Measurements from ENCODE around the gene DMXL1. TPM values are rescaled to one million over a fixed set of nuclear protein-coding genes. Genes with fewer than 3 reads are reported as not detected.
A peak's percentile ranks its signal among the peaks of the same experiment; 100 is the strongest.

The DMXL1 gene, protein sequence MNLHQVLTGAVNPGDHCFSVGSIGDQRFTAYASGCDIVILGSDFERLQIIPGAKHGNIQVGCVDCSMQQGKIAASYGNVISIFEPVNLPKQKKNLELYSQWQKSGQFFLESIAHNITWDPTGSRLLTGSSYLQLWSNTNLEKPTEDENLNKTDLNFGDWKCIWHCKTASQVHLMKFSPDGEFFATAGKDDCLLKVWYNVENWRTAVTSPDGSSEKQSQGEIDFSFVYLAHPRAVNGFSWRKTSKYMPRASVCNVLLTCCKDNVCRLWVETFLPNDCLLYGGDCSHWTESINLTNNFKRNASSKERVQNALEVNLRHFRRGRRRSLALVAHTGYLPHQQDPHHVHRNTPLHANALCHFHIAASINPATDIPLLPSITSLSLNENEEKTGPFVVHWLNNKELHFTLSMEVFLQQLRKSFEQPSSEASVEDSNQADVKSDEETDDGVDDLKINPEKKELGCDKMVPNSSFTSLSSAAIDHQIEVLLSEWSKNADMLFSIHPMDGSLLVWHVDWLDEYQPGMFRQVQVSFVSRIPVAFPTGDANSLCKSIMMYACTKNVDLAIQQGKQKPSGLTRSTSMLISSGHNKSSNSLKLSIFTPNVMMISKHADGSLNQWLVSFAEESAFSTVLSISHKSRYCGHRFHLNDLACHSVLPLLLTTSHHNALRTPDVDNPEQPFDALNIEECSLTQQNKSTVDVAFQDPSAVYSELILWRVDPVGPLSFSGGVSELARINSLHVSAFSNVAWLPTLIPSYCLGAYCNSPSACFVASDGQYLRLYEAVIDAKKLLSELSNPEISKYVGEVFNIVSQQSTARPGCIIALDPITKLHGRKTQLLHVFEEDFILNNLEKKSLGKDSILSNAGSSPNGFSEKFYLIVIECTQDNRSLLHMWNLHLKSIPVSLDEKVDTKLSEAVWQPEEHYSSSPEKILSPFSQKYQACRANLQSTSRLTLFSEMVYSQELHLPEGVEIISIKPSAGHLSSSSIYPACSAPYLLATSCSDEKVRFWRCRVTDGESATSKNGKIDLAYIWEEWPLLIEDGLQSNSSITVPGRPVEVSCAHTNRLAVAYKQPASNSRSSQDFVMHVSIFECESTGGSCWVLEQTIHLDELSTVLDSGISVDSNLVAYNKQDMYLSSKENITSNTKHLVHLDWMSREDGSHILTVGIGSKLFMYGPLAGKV (N-terminal part only)
- total RNA-seq = 104 TPM

DNA sequence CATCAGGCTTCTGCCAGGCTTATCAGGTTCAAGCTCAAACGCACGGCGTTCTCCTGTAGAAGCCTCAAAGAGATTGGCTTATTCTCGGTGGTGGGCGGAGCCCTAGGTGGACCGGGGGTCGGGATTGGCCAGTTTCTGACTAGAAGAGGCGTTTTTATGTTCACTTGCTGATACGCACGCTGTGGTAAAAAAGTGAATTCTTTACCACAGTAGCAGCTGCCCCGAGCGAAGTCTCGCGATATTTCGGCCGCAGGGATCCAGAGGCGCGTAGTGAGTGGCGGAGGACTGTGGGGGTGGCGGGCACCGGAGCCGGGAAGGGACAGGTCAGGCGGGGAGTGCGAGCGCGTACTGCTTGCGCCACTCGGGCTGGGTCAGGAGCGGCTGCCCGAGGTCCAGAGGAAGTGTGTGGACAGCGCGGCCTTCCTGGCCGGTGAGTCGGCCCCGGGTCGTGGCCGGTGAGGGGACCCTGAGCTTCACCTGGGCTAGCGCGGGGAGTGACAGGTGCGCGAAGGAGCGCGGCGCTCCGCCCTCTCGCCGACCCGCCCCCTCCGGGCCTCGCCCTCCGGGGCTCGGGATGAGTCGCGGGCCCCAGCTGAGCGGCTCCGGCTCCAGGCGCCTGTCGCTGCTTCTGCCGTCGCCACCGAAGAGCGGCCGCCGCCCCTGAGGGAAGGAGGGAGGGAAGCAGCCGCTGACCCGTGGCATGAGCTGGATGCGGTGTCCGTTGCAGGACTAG lies at the start of gene DMXL1:
Gene DMXL1, plus strand, starts transcription at position 260 of the 733 bp plus-strand sequence. CDS start 483 bp downstream, outside the sequence.
- peak; percentile 77 to 80 for DNase-seq (ENCODE audit: low spot score in 2 of 2)
- FAIRE-seq = peak; percentile 50

DNA sequence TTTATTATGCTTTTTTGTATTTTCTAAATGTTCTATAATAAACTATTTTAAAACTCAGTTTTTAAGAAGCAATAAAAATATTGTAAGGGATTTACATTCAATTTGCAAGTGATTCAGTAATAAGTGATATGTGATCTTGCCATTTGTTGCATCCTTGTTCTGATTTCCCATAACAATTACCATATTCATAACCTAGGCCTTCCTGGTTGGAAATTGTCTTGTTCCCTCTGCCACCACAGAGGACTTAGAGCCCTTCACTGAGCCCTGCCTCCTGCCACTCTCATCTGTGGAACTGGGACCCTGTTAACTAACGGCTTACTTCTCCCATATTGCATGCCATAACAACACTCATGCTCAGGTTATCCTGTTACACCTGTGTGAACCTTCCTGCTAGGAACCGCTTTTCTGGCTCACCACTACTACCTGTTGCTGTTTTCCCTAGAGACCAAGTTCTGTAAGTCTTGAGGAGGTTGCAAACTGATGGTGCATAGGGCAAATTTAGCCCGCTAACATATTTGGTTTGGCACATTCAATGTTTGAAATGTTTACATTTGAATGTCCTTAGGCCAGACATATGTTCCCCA lies 49.6 kb upstream of the DMXL1 start:
- no peak for DNase-seq (ENCODE audit: low spot score in 2 of 2)
- FAIRE-seq = no peak

DNA sequence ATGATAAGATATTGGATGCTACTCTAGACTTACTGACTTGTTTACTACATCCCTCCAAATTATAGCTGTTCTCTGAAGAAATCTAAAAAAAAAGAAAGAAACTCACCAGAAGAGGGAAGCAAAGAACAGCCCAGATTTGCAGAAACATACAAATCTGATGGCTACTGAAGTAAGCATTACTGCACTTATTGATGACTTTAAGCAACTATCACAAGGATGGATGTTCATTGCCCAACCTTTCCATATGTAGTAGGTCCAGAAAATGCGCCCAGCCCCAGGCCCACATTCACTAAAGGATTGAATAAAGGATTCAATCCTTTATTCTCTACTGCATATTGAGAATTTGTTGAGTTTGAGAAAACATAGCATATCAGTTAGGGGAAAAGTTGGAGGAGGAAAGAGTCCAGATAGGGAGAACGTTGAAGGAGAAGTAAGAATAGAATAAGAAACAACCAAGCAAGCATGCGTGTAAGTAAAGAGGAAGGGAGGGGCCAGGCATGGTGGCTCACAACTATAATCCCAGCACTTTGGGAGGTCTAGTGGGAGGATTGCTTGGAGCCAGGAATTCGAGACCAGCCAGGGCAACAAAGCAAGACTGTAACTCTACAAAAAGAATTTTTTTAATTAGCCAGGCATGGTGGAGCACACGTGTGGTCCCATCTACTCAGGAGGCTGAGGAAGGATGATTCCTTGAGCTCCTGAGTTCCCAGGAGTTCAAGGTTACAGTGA lies 48.7 kb upstream of the DMXL1 start:
- peak in 1 of 2 donors; percentile 27 for DNase-seq (ENCODE audit: low spot score in 2 of 2)
- peak; percentile 17 for FAIRE-seq

DNA sequence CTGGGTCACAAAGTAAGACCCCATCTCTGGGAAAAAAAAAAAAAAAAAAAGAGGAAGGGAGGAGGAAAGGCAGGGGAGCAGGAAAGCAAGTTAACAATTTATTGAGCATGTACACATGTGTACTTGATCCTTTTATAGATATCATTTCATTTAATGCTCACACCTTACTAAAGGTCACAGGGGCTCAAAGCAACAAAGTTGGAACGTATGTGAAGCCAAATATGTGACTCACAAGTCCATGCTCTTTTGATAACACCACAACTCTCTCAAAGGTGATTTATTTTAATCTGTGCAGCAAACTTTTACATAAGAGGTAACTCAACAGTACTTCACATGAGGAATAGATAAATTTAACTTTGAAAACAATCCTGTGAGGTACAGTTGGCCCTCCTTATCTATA lies 48.1 kb upstream of the DMXL1 start:
- FAIRE-seq (no peak), DNase-seq (ENCODE audit: low spot score in 2 of 2) (no peak)

DNA sequence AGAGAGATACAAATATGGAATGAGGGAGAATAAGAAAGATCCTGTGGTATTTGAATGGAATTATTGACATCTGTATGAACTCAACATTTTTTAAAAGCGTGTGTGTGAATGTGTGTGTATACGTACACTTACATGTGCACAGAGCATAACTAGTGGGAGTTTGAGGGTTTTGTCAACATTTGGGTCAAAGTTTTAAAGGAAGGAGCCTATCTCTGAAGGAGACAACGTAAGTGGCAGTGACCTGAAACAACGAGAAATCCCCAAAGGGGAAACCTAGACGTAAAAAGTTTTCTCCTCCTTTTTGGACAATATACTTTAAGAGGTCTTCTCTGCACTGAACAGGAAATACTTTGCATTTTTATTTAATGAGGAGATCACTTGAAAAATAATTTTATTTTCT lies 42.3 kb upstream of the DMXL1 start:
- FAIRE-seq = no peak

DNA sequence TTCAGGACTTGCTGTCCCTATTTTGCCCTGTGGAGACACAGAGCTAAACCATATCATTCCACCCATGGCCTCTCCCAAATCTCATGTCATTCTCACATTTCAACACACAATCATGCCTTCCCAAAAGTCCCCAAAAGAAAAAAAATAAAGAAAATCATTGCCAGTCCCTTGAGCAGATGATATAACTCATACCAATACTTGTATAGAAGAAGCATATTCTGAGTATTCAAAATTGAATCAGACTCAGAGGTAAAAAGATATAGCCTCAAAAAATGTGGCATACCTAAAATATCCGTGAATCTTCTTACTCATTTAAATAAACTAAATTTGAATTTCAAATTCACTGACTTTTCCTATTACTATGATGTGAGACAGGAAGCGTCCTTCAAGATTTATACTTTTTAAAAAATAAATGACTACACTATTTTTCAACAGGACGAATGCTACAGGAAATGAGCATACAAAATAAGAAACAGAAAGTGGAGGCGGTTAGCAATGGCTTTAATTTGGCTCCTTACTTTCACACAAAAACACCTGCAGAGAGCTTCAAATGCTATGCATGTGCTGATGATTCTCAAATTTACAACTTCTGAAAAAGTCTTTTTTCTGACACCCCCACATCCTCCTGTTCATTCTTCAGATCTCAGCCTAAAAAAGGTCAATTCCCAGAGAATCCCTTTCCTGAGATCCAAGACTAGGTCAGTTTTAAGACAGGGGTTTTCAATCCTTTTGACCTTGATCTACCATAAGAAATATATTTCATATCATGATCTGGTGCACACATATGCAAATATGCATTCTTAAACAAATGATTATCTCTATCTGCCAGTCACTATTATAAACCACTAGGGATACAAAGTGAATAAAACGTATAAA lies 39.6 kb upstream of the DMXL1 start:
- no peak for FAIRE-seq

More for the DNA sequence above, 42.3 kb upstream of the DMXL1 start:
- no peak for DNase-seq (ENCODE audit: low spot score in 2 of 2)

DNA sequence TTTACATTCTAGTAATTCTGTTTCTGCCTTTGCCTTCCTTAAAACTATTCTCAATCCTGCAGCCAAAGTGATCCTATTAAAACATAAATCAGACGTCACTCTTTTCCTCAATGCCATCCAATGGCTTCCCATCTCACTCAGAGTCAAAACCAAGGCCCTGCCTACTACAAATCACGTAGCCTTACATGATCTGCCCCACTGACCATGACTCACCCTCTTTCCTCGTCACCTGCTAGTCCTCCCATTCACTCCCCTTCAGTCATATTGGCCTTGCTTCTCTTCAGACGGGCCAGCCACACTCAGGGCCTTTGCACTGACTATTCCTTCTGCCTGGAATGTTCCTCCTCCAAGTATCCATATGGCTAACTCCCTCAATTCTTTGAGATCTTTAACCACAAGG lies 39.0 kb upstream of the DMXL1 start:
- DNase-seq (ENCODE audit: low spot score in 2 of 2) = no peak
- no peak for FAIRE-seq

More for the DNA sequence above, 39.6 kb upstream of the DMXL1 start:
- DNase-seq (ENCODE audit: low spot score in 2 of 2) = no peak

DNA sequence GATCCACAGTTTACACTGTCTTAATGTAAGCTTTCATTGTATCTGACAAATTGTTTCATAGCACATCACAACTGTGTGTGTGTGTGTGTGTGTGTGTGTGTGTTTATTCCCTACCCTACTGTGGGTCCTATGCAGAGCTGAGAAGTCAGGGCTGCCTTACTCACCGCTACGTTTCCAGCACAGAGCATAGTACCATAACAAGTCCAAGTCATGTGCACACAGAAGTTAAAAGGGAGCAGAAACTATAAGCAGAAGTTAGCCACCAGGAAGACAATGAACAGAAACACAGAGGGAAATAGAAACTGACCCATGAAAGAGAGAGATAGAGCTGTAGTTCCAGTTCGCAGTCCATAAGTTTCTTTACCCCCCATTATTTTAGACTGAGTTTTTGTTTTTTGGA lies 38.2 kb upstream of the DMXL1 start:
- FAIRE-seq (no peak), DNase-seq (ENCODE audit: low spot score in 2 of 2) (no peak)

DNA sequence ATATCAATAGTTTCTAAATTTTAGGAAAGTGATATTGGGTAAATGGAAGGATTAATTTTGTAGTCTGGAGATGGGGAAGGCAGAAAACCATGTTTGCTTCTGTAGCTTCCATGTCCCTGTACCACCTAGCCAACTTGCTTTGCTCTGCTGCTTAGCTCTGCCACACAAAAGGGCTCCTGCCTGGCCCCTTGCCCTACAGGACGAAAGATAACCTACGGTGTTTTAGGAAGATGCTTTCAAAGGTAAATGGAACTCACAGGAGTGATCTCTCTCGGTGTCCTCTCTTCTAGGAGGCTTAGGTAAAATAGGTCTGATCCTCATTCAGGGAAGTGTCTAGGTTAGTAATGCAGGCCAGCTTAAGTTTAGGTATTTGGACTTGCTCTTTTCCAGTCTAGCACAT lies 37.8 kb upstream of the DMXL1 start:
- no peak for DNase-seq (ENCODE audit: low spot score in 2 of 2)
- FAIRE-seq = no peak

DNA sequence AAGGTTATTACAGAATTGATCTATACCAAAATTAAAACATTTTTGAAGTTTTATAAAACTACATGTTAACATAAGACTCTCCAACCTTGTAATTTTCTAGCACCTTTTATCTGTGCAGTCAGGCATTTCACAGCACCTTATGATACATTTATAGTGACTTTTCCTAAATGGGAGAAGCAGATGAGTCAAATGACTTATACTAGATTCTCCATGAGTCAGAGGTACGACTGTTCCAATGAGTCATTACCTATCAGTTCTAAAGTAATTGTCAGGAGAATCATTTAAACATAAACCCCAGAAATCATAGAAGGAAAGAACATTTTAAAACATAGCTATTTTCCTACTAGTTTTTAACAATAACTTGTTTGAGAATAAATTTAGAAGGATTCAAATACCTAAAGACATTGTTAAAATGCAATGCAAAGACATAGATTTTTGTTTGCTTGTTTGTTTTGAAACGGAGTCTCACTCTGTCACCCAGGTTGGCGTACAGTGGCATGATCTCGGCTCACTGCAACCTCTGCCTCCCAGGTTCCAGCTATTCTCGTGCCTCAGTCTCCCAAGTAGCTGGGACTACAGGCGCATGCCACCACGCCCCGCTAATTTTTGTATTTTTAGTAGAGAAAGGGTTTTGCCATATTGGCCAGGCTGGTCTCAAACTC lies 34.7 kb upstream of the DMXL1 start:
- FAIRE-seq (no peak), DNase-seq (ENCODE audit: low spot score in 2 of 2) (no peak)

DNA sequence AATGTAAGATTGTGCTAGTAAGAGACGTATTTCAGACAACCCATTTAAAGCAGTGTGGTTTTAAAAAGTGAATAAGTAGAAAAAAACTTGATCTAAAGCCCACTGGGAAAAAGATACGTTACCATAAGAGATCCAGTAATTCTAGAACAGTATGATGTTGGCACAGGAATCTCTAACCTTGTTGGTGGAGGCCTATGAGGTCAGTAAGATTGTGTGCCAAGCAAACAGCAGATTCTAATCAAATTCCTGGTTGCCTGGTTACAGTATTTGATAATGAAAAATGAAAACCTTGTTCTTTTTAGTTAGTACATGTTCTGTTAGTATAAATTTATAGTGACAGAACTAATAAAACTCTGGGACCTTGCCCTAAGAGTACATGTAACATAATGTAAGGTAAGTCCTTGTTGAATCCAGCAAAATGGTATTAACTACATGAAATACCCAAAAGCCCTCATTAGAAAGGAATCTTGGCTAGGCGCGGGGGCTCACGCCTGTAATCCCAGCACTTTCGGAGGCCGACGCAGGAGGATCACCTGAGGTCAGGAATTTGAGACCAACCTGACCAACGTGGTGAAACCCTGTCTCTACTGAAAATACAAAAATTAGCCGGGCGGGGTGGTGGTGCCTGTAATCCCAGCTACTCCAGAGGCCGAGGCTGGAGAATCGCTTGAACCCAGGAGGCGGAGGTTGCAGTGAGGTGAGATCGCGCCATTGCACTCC lies 33.2 kb upstream of the DMXL1 start:
- no peak for FAIRE-seq
- DNase-seq (ENCODE audit: low spot score in 2 of 2) = no peak

DNA sequence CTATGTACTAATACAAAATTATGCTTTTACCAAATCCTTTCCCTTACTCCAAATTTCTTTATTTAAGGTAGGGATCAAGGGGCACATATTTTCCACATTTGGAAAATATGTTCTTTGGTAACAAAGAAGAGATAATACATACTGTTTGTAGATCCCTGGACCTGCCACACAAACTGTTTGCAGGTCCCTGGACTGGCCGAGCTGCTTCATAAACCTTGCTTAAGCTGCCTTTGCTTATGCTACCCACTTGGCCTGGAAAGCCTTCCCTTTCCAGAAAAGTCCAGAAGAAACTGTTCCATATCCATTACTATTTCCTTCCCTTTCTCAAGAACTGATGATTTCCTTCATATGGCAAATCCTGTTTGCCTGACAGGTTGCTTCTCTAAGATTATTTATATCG lies 22.6 kb upstream of the DMXL1 start:
- FAIRE-seq (no peak), DNase-seq (ENCODE audit: low spot score in 2 of 2) (no peak)

DNA sequence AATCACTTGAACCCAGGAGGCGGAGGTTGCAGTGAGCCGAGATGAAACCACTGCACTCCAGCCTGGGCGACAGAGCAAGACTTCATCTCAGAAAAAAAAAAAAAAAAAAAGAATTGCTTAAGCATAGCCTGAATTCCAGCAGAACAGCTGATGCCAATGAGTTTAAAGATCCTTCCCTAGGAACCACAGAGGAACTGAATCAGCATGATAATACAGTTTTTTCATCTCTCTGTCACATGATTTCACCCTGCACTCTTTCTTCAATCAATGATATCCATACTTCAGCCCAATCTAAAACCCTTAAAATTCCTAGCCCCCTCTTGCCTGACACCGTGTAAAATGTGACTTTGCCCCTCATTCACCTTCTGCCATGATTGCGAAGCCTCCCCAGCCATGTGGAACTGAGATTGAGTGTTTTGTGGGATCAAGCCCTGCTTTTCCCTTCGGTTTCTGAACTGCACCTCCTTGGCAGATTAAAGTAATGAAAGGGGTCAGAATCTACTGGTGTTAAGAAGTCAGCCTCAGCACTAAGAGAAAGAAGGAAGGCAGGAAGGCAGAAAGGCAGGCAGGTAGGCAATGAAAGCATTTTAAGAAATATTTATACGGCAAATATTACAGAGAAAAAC lies 20.9 kb upstream of the DMXL1 start:
- no peak for FAIRE-seq

DNA sequence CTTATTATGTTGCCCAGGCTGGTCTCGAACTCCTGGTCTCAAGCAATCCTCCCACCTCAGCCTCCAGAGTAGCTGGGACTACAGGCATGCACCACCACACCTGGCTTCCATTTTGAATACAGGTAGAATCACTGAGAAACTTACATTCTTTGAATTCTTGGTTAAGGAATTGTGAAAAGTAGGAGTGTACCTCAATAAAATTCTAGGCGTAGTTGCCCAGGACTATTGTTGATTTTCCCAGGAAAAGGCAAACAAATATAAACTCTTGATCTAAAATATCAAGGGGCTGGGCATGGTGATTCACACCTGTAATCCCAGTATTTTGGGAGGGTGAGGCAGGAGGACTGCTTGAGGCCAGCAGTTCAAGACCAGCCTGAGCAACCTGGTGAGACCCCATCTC lies 16.8 kb upstream of the DMXL1 start:
- FAIRE-seq (no peak), DNase-seq (ENCODE audit: low spot score in 2 of 2) (no peak)

More for the DNA sequence above, 20.9 kb upstream of the DMXL1 start:
- DNase-seq (ENCODE audit: low spot score in 2 of 2) = no peak

DNA sequence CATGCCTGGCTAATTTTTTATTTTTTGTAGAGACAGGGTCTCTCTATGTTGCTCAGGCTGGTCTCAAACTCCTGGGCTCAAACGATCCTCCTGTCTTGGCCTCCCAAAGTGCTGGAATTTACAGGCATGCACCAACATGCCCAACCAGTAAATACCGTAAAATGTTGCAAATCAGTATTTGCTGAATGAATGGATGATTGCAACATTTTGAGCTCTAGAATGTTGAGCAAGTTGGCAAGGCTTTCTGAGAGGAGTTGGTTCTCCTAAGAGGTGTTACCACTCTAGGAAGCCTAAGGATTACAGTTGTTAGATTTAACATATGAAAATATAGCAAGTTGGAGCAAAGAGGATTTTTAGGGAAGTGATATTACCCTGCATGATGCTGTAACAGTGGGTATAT lies 15.6 kb upstream of the DMXL1 start:
- FAIRE-seq = no peak
- no peak for DNase-seq (ENCODE audit: low spot score in 2 of 2)

DNA sequence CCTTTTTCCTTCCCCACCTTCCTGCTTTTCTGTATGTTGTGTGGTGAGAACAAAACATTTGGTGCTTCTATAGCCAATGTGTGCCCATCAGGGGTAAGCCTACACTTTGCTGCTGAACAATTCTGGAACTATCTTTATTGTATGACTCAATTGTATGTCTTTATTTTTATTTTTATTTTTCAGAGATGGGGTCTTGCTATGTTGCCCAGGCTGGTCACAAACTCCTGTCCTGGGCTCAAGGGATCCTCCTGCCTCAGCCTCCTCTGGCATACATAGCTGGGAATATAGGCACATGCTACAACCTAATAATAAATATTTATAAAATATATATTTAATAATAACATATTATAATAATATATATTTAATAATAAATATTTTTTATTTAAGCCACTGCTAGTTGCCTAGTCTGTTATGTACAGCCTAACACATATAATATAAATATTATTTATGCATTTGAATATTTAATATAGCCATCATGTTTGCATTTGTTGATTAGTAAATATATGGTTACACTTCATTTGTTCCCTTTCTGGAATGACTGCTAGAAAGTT lies 11.8 kb upstream of the DMXL1 start:
- FAIRE-seq (no peak), DNase-seq (ENCODE audit: low spot score in 2 of 2) (no peak)
